ENCODE measurements around the gene SLC16A13. TPM values are rescaled to one million over a fixed set of nuclear protein-coding genes. Genes with fewer than 3 reads are reported as not detected.
A peak's percentile ranks its signal among the peaks of the same experiment; 100 is the strongest.

Gene SLC16A13
- total and polyA plus RNA-seq, 8 donors: 3.7 to 21.5 (median 4.8) TPM

DNA sequence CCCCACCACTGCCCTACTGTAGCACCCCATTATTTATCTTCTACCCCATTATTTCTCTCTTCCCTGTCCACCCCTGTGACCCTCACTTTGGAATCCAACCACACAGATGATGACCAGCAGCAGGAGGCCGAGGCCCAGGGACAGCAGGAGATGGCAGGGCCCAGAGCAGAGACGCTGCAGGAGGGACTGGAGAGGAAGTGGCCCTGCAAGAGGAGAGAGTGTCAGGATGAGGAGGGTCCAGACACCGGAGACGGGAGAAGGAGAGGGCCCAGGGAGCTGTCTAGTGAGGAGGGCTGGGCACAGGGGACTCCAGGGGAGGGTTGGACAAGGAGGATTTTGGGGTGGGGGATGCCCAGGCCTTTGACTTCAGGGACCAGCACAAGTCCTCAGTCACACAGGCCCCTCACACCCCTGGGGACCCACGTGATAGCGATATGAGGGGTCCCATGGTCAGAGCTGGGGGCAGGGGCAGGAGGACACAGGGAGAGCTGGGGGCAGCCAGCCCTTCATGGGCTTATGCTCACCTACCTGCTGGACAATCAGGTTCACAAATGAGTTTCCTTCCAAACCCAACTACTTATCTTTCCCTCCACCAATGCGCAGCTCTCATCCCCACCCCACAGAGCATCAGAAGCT lies 42.2 kb downstream of the SLC16A13 start:
- no peaks in the 10 kb centered on the region for H3K27me3 ChIP-seq
- ATAC-seq (no peak), DNase-seq (no peak)
- no peak overlapping the region for H3K4me3 ChIP-seq
- no peaks in the 10 kb centered on the region for H3K9me3 ChIP-seq
- H3K36me3 ChIP-seq: no peaks in the 10 kb centered on the region
- no peak overlapping the region for H3K27ac ChIP-seq
- intact Hi-C loops (cut with DNase I): no loop called here
- peaks cover 0 to 15% of the 10 kb centered on the region in 2 donors for H3K4me1 ChIP-seq
- TF ChIP-seq, protein P1, sequence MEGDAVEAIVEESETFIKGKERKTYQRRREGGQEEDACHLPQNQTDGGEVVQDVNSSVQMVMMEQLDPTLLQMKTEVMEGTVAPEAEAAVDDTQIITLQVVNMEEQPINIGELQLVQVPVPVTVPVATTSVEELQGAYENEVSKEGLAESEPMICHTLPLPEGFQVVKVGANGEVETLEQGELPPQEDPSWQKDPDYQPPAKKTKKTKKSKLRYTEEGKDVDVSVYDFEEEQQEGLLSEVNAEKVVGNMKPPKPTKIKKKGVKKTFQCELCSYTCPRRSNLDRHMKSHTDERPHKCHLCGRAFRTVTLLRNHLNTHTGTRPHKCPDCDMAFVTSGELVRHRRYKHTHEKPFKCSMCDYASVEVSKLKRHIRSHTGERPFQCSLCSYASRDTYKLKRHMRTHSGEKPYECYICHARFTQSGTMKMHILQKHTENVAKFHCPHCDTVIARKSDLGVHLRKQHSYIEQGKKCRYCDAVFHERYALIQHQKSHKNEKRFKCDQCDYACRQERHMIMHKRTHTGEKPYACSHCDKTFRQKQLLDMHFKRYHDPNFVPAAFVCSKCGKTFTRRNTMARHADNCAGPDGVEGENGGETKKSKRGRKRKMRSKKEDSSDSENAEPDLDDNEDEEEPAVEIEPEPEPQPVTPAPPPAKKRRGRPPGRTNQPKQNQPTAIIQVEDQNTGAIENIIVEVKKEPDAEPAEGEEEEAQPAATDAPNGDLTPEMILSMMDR (IDR thresholded peaks at IDR 0.05): no peak

DNA sequence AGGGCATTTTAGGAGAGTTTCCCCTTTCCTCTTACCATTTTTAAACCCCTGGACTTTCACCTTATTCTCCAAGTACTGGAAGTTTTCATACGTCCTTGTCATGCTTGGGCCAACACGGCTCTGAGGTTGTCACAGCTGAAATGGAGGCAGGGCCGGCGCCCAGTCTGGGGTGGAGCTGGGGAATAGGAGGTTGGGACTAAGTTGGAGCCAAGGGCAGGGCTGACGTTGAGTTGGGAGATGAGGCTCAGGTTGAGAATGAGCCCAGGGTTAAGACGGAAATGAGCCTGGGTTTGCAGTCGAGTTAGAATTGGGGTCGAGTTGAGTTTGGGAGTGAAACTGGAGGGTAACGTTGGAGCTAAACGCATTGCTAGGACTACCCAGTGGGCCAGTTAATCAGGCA lies 42.9 kb downstream of the SLC16A13 start:
- DNase-seq (no peak), ATAC-seq (no peak)
- H3K9me3 ChIP-seq: no peaks in the 10 kb centered on the region
- no peak overlapping the region for H3K27ac ChIP-seq
- no peak overlapping the region for H3K4me3 ChIP-seq
- TF ChIP-seq, protein P1 (IDR thresholded peaks at IDR 0.05): no peak
- no peaks in the 10 kb centered on the region for H3K27me3 ChIP-seq
- H3K4me1 ChIP-seq: peaks cover 0 to 15% of the 10 kb centered on the region in 2 donors
- no peaks in the 10 kb centered on the region for H3K36me3 ChIP-seq
- intact Hi-C loops (cut with DNase I): no loop called here

DNA sequence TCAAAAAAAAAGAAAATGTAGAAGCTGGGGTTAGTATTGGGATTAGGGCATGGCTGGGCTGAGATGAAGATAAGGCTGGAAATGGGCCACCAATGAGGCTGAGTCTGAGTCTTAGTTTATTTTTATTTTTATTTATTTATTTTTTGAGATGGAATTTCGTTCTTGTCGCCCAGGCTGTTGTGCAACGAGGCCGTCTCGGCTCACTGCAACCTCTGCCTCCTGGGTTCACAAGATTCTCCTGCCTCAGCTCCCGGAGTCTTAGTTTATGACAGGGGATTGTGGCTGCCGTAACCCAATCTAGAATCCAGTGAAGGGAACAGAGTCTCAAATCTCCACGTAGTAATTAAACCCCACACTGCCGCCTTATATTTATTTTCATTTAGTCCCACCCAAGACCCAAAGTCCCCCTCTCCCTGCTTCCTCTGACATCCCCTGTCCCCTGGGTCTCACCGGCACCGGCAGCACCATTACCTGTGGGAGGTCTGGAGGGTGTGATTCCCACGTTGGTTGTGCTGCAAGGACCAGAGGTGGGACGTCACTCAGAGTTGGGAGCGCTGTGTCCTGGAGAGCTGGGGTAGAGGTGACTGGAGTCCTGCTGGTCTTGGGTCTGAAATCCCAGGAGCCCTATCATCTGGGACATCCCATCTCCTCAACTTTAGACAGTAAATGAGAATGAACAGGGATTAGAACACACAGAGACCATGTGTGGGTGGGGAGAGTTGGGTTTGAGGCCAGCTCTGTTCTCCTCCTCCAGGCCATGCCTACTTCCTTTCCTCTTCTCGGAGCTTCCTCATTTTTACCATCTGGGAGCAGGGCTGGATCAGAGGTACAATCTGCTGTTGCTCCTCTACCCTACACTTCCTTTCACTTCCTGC lies 44.0 kb downstream of the SLC16A13 start, which contains the start of gene CLEC10A:
TSS of gene CLEC10A (minus strand) at position 671 of the 875 bp plus-strand sequence. CDS start 1,439 bp downstream, outside the sequence.
- intact Hi-C loops (cut with DNase I): no loop called here
- ATAC-seq: peak; percentile 59

DNA sequence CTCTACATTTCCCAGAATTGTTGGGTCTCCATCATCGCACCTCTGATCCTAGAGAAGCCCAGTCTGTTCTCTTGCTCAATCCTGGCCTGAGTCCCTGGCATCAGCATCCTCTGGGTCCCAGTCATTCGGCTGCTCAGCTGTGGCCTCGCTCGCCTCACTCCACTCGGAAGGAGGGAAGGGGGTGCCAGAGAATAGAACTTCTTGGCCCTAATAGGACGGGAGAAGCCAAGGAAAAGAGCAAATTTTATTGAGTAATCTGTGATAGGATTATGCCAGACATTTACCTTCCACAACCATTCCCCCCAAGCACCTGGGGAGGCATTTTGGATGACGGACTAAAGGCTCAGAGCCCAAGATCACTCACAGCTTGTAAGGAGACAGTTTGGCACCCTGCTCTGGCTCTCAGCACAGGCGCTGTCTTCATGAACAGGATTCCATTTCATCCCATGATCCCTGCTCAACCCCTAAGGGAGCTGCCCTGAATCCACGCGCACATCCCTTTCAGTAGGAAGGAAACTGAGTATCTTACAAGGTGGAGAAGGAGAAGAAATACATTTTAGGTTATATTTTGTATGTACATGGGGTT lies 44.7 kb downstream of the SLC16A13 start:
- TF ChIP-seq, protein P1 (IDR thresholded peaks at IDR 0.05): no peak
- DNase-seq: peak in 2 of 4 donors; percentile 15 to 23
- intact Hi-C loops (cut with DNase I): no loop called here
- no peaks in the 10 kb centered on the region for H3K27me3 ChIP-seq
- peaks cover 0 to 15% of the 10 kb centered on the region in 2 donors for H3K4me1 ChIP-seq
- no peak overlapping the region for H3K27ac ChIP-seq
- peak; percentile 41 for ATAC-seq
- H3K4me3 ChIP-seq: no peak overlapping the region
- H3K36me3 ChIP-seq: no peaks in the 10 kb centered on the region
- no peaks in the 10 kb centered on the region for H3K9me3 ChIP-seq

More for the DNA sequence above, 44.0 kb downstream of the SLC16A13 start, which contains the start of gene CLEC10A:
- TF ChIP-seq, protein P1 (IDR thresholded peaks at IDR 0.05): no peak
- H3K4me1 ChIP-seq: peaks cover 0 to 15% of the 10 kb centered on the region in 2 donors
- peak within 1 kb of the TSS in 1 of 2 donors; percentile 18 for H3K4me3 ChIP-seq
- H3K36me3 ChIP-seq: no peaks in the 10 kb centered on the region
- no peak for DNase-seq
- no peak within 1 kb of the TSS for H3K27ac ChIP-seq
- H3K9me3 ChIP-seq: no peaks in the 10 kb centered on the region
- H3K27me3 ChIP-seq: no peaks in the 10 kb centered on the region

All from left lung (tissue), 10 donors.